Testis (tissue), 2 donors: ENCODE data around the gene WDR37.

Experiments
- POLR2A ChIP-seq: fragments of 450-650 bp; IDR thresholded peaks from one replicate; pipeline ENCODE4 v1.6.1; 2017; ENCODE audit warnings: antibody characterized with exemption, mild to moderate bottlenecking, moderate library complexity
- TF ChIP-seq, protein P1 (sequence below), 3 experiments: fragments of 450-650 bp in 2 of 3; fragments of 200-600 bp in 1 of 3; sonication (generic) in 1 of 3; IDR thresholded peaks; one replicate each; pipeline ENCODE4 v1.5.1; 2016 to 2019; ENCODE audit warnings: antibody characterized with exemption in 3 of 3, mild to moderate bottlenecking in 2 of 3, moderate library complexity in 1 of 3

DNA sequence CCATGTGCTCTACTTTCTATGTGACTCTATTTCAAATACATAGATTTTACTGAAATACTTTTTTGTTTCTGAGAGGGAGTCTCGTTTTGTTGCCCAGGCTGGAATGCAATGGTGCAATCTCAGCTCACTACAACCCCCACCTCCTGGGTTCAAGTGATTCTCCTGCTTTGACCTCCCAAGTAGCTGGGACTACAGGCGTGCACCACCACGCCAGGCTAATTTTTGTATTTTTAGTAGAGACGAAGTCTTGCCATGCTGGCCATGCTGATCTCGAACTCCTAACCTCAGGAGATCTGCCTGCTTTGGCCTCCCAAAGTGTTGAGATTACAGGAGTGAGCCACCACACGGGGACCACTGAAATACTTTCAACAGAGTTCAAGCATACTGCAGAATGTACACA lies 10.8 kb upstream of the WDR37 start:
- TF ChIP-seq, protein P1, sequence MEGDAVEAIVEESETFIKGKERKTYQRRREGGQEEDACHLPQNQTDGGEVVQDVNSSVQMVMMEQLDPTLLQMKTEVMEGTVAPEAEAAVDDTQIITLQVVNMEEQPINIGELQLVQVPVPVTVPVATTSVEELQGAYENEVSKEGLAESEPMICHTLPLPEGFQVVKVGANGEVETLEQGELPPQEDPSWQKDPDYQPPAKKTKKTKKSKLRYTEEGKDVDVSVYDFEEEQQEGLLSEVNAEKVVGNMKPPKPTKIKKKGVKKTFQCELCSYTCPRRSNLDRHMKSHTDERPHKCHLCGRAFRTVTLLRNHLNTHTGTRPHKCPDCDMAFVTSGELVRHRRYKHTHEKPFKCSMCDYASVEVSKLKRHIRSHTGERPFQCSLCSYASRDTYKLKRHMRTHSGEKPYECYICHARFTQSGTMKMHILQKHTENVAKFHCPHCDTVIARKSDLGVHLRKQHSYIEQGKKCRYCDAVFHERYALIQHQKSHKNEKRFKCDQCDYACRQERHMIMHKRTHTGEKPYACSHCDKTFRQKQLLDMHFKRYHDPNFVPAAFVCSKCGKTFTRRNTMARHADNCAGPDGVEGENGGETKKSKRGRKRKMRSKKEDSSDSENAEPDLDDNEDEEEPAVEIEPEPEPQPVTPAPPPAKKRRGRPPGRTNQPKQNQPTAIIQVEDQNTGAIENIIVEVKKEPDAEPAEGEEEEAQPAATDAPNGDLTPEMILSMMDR (IDR thresholded peaks at IDR 0.05), result no peak
- no peak for TF ChIP-seq POLR2A
